ENCODE data around the gene KRTAP10-9. TPM values are rescaled to one million over a fixed set of nuclear protein-coding genes. Genes with fewer than 3 reads are reported as not detected.

KRTAP10-9 gene
- total and polyA plus RNA-seq, 2 of the 8 experiments (the other 6 are each of a cell fraction or from before 2014, with no cell fraction given): not detected

GRCh38 chr21:44657635-44658540 is 31.0 kb downstream of the KRTAP10-9 start, which contains the start of gene KRTAP12-3:
Gene KRTAP12-3, plus strand, starts transcription at chr21:44657932. Its CDS starts 48 bp downstream, at chr21:44657980.
- FAIRE-seq (no peak), DNase-seq (ENCODE audit: low read depth in 1 of 2, low spot score in 2 of 2) (no peak)
- Histone ChIP-seq H3K4me3 (ENCODE audit: extremely low read depth in 1 of 4, insufficient read depth in 2 of 4, low read depth in 3 of 4, low read length in 4 of 4) (no peak within 1 kb of the TSS), H3K27ac (ENCODE audit: low read depth, low read length) (no peak within 1 kb of the TSS), H2BK120ac (replicated peaks; ENCODE audit: low read depth, low read length) (no peak within 1 kb of the TSS), H2BK15ac (ENCODE audit: low read length) (peak within 1 kb of the TSS; percentile 98; the same call in 1 of the 2 replicates), H3K23me2 (ENCODE audit: low read depth, low read length) (no peaks in the 10 kb centered on the region), H3K4me2 (ENCODE audit: insufficient read depth in 1 of 2, low read depth in 2 of 2, low read length in 2 of 2) (no peak within 1 kb of the TSS), H2BK12ac (ENCODE audit: low read depth, low read length) (peak within 1 kb of the TSS; percentile 92), H3K9ac (replicated peaks in 1 of 4; ENCODE audit: extremely low read depth in 1 of 4, low read depth in 3 of 4, low read length in 3 of 4) (no peak within 1 kb of the TSS; a peak in 1 of 7 replicates), H4K5ac (ENCODE audit: insufficient read length, low read depth, low read length) (no peak within 1 kb of the TSS), H3K4ac (replicated peaks; ENCODE audit: insufficient read length, low read depth, low read length) (no peak within 1 kb of the TSS), H3K9me3 (ENCODE audit: insufficient read depth in 2 of 2, low read depth in 1 of 2, low read length in 1 of 2) (peaks cover 0 to 4% of the 10 kb centered on the region in 2 experiments; a peak in 2 of 4 replicates), H3K36me3 (ENCODE audit: control insufficient read depth in 2 of 4, insufficient read depth in 4 of 4, low read length in 3 of 4) (no peaks in the 10 kb centered on the region), H4K8ac (ENCODE audit: extremely low read depth, insufficient read depth, low read length) (no peak within 1 kb of the TSS), H3K27me3 (replicated peaks in 1 of 4; ENCODE audit: control insufficient read depth in 3 of 4, extremely low read depth in 1 of 4, insufficient read depth in 3 of 4, low read length in 3 of 4) (peaks cover 0 to 2% (median 0%) of the 10 kb centered on the region in 4 experiments; a peak in 1 of 7 replicates), H2BK20ac (ENCODE audit: low read length) (no peak within 1 kb of the TSS; the same call in 1 of the 2 replicates), H2BK5ac (ENCODE audit: low read depth, low read length) (peak within 1 kb of the TSS; percentile 82; the same call in 1 of the 2 replicates), H3K23ac (ENCODE audit: insufficient read length) (no peak within 1 kb of the TSS), H3K4me1 (replicated peaks in 1 of 4; ENCODE audit: control insufficient read depth in 3 of 4, insufficient read depth in 4 of 4, low read length in 3 of 4) (peaks cover 0 to 9% (median 3%) of the 10 kb centered on the region in 4 experiments; a peak in 5 of 7 replicates), H3K79me2 (ENCODE audit: control insufficient read depth in 1 of 2, insufficient read depth in 2 of 2, low read length in 2 of 2) (no peaks in the 10 kb centered on the region), H2AK5ac (ENCODE audit: low read depth, low read length) (peak within 1 kb of the TSS; percentile 82; the same call in 1 of the 2 replicates), H3K14ac (ENCODE audit: insufficient read length) (no peak within 1 kb of the TSS), H4K91ac (replicated peaks; ENCODE audit: insufficient read length, low read length) (peak within 1 kb of the TSS; percentile 49), H4K20me1 (replicated peaks in 1 of 2; ENCODE audit: control insufficient read depth in 1 of 2, insufficient read depth in 2 of 2, low read length in 2 of 2) (no peaks in the 10 kb centered on the region), H2AFZ (ENCODE audit: low read length) (no peak within 1 kb of the TSS), H3K56ac (replicated peaks; ENCODE audit: insufficient read length, low read depth, low read length) (no peak within 1 kb of the TSS), H3K18ac (ENCODE audit: extremely low read depth, low read length) (peak within 1 kb of the TSS; percentile 17; the same call in 1 of the 2 replicates), H3K79me1 (ENCODE audit: low read depth, low read length) (no peaks in the 10 kb centered on the region)
- ChIA-PET CTCF (ENCODE audit: partially characterized antibody) (interaction anchor here (0.5 to 0.9 kb wide), 2 partner anchors 61 to 271 kb away, joined by 3 read pairs; no protein-coding TSS in a partner anchor), POLR2A (ENCODE audit: partially characterized antibody) (no interaction called here)
- WGBS, 2 experiments (ENCODE audit: extremely low coverage in 1 of 2, insufficient coverage in 1 of 2, insufficient read length in 1 of 2, insufficient replicate concordance in 2 of 2, low coverage in 1 of 2, low lambda C conversion rate in 2 of 2, missing lambda C conversion rate in 1 of 2): 91% methylated on average over 26 of the region's 26 CpGs; no CpG with 5 or more reads in 1 of the 2 experiments
- TF ChIP-seq SP1 (IDR thresholded peaks at IDR 0.05; ENCODE audit: low read depth, low read length) (no peak), RBBP5 (IDR thresholded peaks at IDR 0.05; ENCODE audit: borderline replicate concordance, low read depth, low read length) (no peak), NRF1 (IDR thresholded peaks at IDR 0.05; ENCODE audit: low read depth, low read length) (no peak), SIX5 (IDR thresholded peaks at IDR 0.05; ENCODE audit: low read depth, low read length) (no peak), SP4 (IDR thresholded peaks at IDR 0.05; ENCODE audit: low read length) (no peak), CEBPB (IDR thresholded peaks at IDR 0.05; ENCODE audit: low read depth, low read length) (no peak), USF2 (IDR thresholded peaks at IDR 0.05; ENCODE audit: low read length) (no peak)

All from H1 (cell line).